RWPE1 (cell line): ENCODE data around the gene RANBP10.

Experiments used
- CTCF ChIA-PET: fragments of 350-600 bp; sonication (Branson Sonifier 250); formaldehyde crosslinking; extraction: SDS; loops from one replicate; lab custom pipeline; 2021; lab: Yijun Ruan, JAX
- POLR2A ChIA-PET: fragments of 400-600 bp; formaldehyde crosslinking; extraction: SDS; loops from one replicate; lab custom pipeline; 2020; ENCODE audit warnings: antibody characterized with exemption; ENCODE audit not compliant: low non-redundant PET; lab: Yijun Ruan, JAX
- DNase-seq: peaks from one replicate; pipeline ENCODE4 v3.0.0; 2012; ENCODE audit warnings: low spot score
- H3K27ac ChIP-seq: fragments of 450-650 bp; 2 replicates; pipeline ENCODE4 v1.5.1; 2017
- CTCF ChIP-seq: fragments of 450-650 bp; conservative IDR thresholded peaks from 2 replicates; pipeline ENCODE4 v1.5.1; 2017; ENCODE audit warnings: low read depth, mild to moderate bottlenecking

The RANBP10 gene

GRCh38 chr16:67846320-67847063 lies 40.1 kb upstream of the RANBP10 start, which contains the start of gene NUTF2:
Gene NUTF2 (plus strand): TSS chr16:67846933. CDS start chr16:67865131, 18,198 bp downstream.
- peak within 1 kb of the TSS; percentile 96 for H3K27ac ChIP-seq
- ChIA-PET CTCF (interaction anchor here (0.6 to 3.8 kb wide), 4 partner anchors 30 to 332 kb away, joined by 3 to 20 read pairs (median 3); no protein-coding TSS in a partner anchor), POLR2A (interaction anchor here (0.5 to 1.7 kb wide), 3 partner anchors 11 to 25 kb away, joined by 3 to 5 read pairs (median 3); no protein-coding TSS in a partner anchor)
- no peak for TF ChIP-seq CTCF
- peak; percentile 92 for DNase-seq

DNA sequence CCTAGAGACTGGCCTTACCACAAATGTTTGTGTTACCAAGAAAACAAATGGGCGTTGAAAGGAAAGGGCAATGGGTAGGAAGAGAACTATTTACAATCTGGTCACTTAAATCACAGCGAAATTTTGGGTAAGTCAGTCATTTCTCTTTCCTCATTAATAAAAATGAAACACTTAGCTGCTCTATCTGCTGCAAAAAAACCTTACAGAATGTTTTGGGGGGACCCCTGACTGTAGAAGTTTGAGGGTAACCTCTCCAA lies 39.6 kb upstream of the RANBP10 start:
- no peak for DNase-seq
- POLR2A ChIA-PET, result interaction anchor here (1.7 kb wide), 1 partner anchor 10 kb away, joined by 5 read pairs; no protein-coding TSS in a partner anchor
- CTCF ChIA-PET, result interaction anchor here (0.6 to 3.8 kb wide), 4 partner anchors 29 to 331 kb away, joined by 3 to 20 read pairs (median 3); no protein-coding TSS in a partner anchor
- peak overlapping the region; percentile 96 for H3K27ac ChIP-seq
- no peak for TF ChIP-seq CTCF

GRCh38 chr16:67845291-67846062 lies 39.1 kb upstream of the RANBP10 start:
- DNase-seq, result no peak
- ChIA-PET CTCF (interaction anchor here (0.6 to 3.8 kb wide), 8 partner anchors 12 to 484 kb away, joined by 3 to 20 read pairs (median 4); no protein-coding TSS in a partner anchor), POLR2A (interaction anchor here (0.6 to 1.7 kb wide), 2 partner anchors 10 to 19 kb away, joined by 3 to 5 read pairs; no protein-coding TSS in a partner anchor)
- TF ChIP-seq CTCF, result no peak
- H3K27ac ChIP-seq, result peak overlapping the region; percentile 96

DNA sequence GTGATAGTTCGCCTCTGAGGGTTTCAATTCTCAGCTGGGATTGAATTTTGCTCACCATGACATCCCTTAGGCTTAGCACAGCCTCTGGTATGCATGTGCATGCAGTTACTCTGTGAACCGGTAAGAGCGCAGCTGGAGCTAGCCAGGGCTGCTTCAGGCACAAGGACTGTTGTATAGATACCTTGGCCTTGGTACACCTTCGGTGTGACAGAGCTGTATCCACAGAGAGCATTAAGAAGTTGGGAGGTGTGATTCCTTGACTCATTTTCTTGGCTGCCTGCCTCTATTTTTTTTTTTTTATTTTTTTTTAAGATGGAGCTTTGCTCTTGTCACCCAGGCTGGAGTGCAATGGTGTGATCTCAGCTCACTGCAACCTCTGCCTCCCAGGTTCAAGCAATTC lies 38.1 kb upstream of the RANBP10 start:
- ChIA-PET POLR2A (interaction anchor here (0.6 kb wide), 1 partner anchor 20 kb away, joined by 3 read pairs; no protein-coding TSS in a partner anchor), CTCF (interaction anchor here (0.6 to 3.8 kb wide), 7 partner anchors 11 to 126 kb away, joined by 3 to 20 read pairs (median 4); no protein-coding TSS in a partner anchor)
- no peak for TF ChIP-seq CTCF
- peak overlapping the region; percentile 96 for H3K27ac ChIP-seq
- peak; percentile 57 for DNase-seq

DNA sequence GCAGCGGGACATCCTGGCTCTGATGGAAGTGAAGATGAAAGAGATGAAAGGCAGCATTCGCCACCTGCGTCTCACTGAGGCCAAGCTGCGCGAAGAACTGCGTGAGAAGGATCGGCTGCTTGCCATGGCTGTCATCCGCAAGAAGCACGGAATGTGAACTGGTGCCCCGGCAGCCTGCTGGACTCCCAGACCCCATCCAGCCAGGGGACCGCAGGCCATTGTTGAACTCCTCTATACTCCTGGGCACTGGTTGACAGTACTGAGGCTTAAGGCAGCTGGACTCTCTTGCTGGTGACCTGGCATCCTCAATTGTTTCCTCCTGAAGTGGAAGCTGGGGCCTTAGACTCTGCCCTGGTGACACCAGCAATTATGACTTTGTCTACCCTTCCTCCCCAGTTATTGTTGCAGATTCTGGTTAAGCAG lies 37.0 kb upstream of the RANBP10 start:
- ChIA-PET POLR2A (no interaction called here), CTCF (interaction anchor here (0.6 to 3.8 kb wide), 5 partner anchors 19 to 201 kb away, joined by 3 to 20 read pairs (median 3); no protein-coding TSS in a partner anchor)
- peak overlapping the region; percentile 97 for H3K27ac ChIP-seq
- no peak for DNase-seq
- no peak for TF ChIP-seq CTCF
